22Rv1 (cell line): ENCODE data around the gene SLC66A1.

Source experiments
- ZFX ChIP-seq: fragments of 450-650 bp; IDR thresholded peaks from 2 replicates; pipeline ENCODE4 v1.6.1; 2017; ENCODE audit warnings: antibody characterized with exemption, borderline replicate concordance
- TF ChIP-seq, protein P1 (sequence below): fragments of 450-650 bp; IDR thresholded peaks from 2 replicates; pipeline ENCODE4 v1.5.1; 2017; ENCODE audit warnings: mild to moderate bottlenecking

DNA sequence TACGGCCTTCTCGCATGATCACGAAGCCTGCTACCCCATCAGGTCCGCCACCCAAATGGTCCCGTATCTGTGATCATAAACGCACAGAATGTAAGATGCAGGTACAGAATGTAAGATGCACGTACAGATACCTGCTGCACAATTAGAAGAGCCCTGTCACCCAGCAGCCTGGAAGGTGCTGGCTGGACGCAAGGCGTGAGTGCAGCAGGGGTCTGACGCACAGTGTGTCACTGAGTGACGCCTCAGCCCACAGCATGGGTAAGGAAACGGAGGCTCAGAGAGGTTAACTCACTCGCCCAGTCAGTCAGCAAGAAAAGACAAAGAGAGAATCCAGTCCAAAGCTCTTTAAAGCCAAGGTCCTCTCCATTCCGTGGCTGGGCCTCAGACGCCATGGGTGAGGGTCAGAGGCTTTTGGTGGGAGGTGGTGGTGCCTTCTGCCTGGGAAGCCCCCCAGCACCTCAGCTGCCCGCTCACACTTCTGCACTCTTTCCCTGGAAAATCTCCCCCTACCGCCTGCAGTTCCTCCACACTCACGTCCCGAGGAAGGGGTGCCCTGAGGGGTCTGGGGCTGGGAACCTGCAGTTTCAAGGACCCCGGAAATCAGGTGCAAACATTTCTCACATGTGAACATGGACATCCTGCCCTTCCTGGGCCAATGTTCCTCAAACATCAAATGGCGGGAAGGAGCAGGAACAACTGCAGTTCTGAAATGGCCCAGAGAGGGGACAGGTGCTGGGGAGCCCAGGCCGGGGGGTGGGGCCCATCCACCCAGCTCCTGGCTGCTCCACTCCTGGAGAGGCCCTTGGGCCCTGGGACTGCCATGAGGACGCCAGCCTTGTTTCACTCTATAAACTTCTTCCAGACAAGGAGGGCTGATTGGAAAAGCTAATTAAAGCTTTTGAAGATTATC lies 59.4 kb downstream of the SLC66A1 start:
- TF ChIP-seq, protein P1, sequence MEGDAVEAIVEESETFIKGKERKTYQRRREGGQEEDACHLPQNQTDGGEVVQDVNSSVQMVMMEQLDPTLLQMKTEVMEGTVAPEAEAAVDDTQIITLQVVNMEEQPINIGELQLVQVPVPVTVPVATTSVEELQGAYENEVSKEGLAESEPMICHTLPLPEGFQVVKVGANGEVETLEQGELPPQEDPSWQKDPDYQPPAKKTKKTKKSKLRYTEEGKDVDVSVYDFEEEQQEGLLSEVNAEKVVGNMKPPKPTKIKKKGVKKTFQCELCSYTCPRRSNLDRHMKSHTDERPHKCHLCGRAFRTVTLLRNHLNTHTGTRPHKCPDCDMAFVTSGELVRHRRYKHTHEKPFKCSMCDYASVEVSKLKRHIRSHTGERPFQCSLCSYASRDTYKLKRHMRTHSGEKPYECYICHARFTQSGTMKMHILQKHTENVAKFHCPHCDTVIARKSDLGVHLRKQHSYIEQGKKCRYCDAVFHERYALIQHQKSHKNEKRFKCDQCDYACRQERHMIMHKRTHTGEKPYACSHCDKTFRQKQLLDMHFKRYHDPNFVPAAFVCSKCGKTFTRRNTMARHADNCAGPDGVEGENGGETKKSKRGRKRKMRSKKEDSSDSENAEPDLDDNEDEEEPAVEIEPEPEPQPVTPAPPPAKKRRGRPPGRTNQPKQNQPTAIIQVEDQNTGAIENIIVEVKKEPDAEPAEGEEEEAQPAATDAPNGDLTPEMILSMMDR: no peak
- TF ChIP-seq ZFX: no peak
